MM.1S (cell line): Measurements from ENCODE around the gene NFX1.

Experiments
- DNase-seq: peaks from one replicate; pipeline ENCODE4 v3.0.0-alpha.2; 2015
- H2AFZ ChIP-seq: fragments of 300-600 bp; sonication (generic); 2 replicates; pipeline ENCODE4 v1.6.0; 2016; ENCODE audit warnings: antibody characterized with exemption, low read length
- H3F3A ChIP-seq: fragments of 300-600 bp; sonication (generic); 2 replicates; pipeline ENCODE4 v1.6.1; 2016; ENCODE audit warnings: mild to moderate bottlenecking, antibody characterized with exemption, low read length, moderate library complexity, mixed read lengths; ENCODE audit not compliant: insufficient read depth
- H3K27ac ChIP-seq: fragments of 300-600 bp; sonication (generic); 2 replicates; pipeline ENCODE4 v1.5.1; 2016; ENCODE audit warnings: mild to moderate bottlenecking, low read length
- H3K27me3 ChIP-seq: fragments of 300-600 bp; sonication (generic); replicated peaks from 2 replicates; pipeline ENCODE4 v1.6.0; 2016; ENCODE audit warnings: low read length; ENCODE audit not compliant: insufficient read depth
- H3K36me3 ChIP-seq: fragments of 300-600 bp; sonication (generic); replicated peaks from 2 replicates; pipeline ENCODE4 v1.6.1; 2016; ENCODE audit warnings: mild to moderate bottlenecking, low read length, mixed read lengths; ENCODE audit not compliant: insufficient read depth
- H3K4me1 ChIP-seq: fragments of 300-600 bp; sonication (generic); 2 replicates; pipeline ENCODE4 v1.6.1; 2016; ENCODE audit warnings: low read length, mixed read lengths
- H3K4me2 ChIP-seq: fragments of 300-600 bp; sonication (generic); 2 replicates; pipeline ENCODE4 v1.6.0; 2016; ENCODE audit warnings: low read depth, low read length
- H3K4me3 ChIP-seq: fragments of 300-600 bp; sonication (generic); 2 replicates; pipeline ENCODE4 v1.5.1; 2016; ENCODE audit warnings: low read length, mixed read lengths
- H3K79me2 ChIP-seq: fragments of 300-600 bp; sonication (generic); 2 replicates; pipeline ENCODE4 v1.6.1; 2016; ENCODE audit warnings: mixed run types, low read length, mixed read lengths
- H3K9ac ChIP-seq: fragments of 300-600 bp; sonication (generic); 2 replicates; pipeline ENCODE4 v1.6.1; 2016; ENCODE audit warnings: low read length, mixed read lengths
- H3K9me2 ChIP-seq: fragments of 300-600 bp; sonication (generic); replicated peaks from 2 replicates; pipeline ENCODE4 v1.6.1; 2016; ENCODE audit warnings: mild to moderate bottlenecking, low read length, mixed read lengths; ENCODE audit not compliant: insufficient read depth
- H3K9me3 ChIP-seq: fragments of 300-600 bp; sonication (generic); replicated peaks from 2 replicates; pipeline ENCODE4 v1.6.1; 2016; ENCODE audit warnings: mild to moderate bottlenecking, low read length, mixed read lengths; ENCODE audit not compliant: insufficient read depth
- H4K20me1 ChIP-seq: fragments of 300-600 bp; sonication (generic); 2 replicates; pipeline ENCODE4 v1.6.1; 2016; ENCODE audit warnings: mild to moderate bottlenecking, low read length, moderate library complexity, mixed read lengths; ENCODE audit not compliant: insufficient read depth
- EZH2 ChIP-seq: fragments of 300-600 bp; sonication (generic); optimal IDR thresholded peaks from 2 replicates; pipeline ENCODE3; 2017; ENCODE audit warnings: low read depth, mild to moderate bottlenecking, antibody characterized with exemption, low read length, mixed read lengths
- EZH2phosphoT487 ChIP-seq: fragments of 300-600 bp; sonication (generic); IDR thresholded peaks from 2 replicates; pipeline ENCODE4 v1.6.1; 2018; ENCODE audit warnings: antibody characterized with exemption, low read length
- TF ChIP-seq, protein P1 (sequence below): fragments of 300-600 bp; sonication (generic); IDR thresholded peaks from 2 replicates; pipeline ENCODE4 v1.5.1; 2016; ENCODE audit warnings: antibody characterized with exemption, low read length, mixed read lengths

The NFX1 gene

DNA sequence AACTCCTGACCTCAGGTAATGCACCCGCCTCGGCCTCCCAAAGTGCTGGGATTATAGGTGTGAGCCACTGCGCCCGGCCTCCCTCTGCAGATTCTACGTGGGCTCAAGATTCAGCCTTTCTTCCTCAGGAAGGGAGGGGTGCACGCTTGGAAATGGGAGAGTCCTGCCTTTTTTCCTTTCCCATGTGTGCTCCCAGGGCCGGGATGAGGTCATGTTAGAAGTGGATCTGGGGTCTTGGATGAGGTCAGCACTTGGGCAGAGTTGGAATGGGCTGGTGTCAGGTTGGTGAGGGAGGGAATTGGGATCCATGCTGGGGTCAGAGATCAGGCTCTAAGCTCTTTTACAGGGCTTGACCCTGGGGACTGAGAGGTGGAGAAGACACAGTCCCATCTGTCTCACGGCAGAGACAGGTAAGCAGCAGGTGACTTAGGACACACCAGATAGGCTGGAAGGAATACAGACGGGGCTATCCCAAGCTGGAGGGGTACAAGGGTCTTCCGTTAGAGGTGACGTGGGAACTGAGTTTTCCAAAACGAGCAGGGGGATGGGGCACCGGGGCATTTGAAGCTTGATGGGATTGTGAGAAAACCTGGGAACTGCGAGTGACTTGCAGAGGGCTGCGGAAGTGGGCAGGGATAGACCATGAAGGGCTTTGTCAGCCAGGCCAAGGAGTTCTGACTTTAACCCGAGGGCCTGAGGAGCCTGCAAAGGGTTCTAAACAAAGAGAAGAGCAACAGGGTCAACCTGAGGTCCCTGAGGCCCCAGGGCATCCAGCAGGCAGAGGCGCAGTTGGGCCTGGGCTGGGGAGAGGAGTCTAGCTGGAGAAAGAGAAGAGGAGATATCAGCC, 113.8 kb downstream of the NFX1 start:
- H3K27ac ChIP-seq, result no peak overlapping the region
- H2AFZ ChIP-seq, result no peak overlapping the region
- no peaks in the 10 kb centered on the region for H3K27me3 ChIP-seq
- H3K4me2 ChIP-seq, result no peak overlapping the region
- no peak overlapping the region for H3K4me3 ChIP-seq
- H4K20me1 ChIP-seq, result no peaks in the 10 kb centered on the region
- TF ChIP-seq, protein P1, sequence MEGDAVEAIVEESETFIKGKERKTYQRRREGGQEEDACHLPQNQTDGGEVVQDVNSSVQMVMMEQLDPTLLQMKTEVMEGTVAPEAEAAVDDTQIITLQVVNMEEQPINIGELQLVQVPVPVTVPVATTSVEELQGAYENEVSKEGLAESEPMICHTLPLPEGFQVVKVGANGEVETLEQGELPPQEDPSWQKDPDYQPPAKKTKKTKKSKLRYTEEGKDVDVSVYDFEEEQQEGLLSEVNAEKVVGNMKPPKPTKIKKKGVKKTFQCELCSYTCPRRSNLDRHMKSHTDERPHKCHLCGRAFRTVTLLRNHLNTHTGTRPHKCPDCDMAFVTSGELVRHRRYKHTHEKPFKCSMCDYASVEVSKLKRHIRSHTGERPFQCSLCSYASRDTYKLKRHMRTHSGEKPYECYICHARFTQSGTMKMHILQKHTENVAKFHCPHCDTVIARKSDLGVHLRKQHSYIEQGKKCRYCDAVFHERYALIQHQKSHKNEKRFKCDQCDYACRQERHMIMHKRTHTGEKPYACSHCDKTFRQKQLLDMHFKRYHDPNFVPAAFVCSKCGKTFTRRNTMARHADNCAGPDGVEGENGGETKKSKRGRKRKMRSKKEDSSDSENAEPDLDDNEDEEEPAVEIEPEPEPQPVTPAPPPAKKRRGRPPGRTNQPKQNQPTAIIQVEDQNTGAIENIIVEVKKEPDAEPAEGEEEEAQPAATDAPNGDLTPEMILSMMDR, result no peak
- TF ChIP-seq EZH2 (no peak), EZH2phosphoT487 (no peak)
- DNase-seq, result no peak
- no peak overlapping the region for H3K9ac ChIP-seq
- H3F3A ChIP-seq, result no peaks in the 10 kb centered on the region
- no peaks in the 10 kb centered on the region for H3K36me3 ChIP-seq
- no peaks in the 10 kb centered on the region for H3K4me1 ChIP-seq
- H3K9me3 ChIP-seq, result no peaks in the 10 kb centered on the region
- no peaks in the 10 kb centered on the region for H3K79me2 ChIP-seq
- H3K9me2 ChIP-seq, result no peaks in the 10 kb centered on the region

DNA sequence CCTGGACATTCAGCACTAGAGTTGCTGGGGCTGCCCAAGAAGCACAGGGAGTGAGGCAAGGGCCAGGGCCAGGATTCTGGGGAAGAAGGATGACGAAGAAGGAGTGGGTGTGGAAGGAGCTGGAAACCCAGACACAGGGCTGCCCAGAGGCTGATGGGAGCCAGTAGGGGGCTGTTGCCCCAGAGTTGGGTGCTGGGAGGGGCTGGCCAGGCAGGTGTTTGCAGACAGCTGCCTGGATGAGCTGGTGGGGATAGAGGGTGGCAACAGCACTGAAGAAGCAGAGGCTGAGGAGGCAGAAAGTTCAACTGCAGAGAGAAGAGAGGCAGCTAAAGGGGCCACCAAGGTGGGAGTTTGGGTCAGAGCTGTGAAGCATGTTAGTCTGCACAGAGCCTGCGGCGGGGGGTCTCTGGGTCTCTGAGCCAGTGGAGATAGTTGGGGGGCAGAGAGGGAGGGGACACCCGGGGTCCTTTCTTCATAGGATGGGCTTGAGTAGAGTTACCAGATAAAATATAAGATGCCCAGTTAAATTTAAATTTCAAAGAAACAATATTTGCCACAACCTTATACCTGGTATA, 114.6 kb downstream of the NFX1 start:
- H3K79me2 ChIP-seq, result no peaks in the 10 kb centered on the region
- H3K9me3 ChIP-seq, result no peaks in the 10 kb centered on the region
- no peak overlapping the region for H2AFZ ChIP-seq
- no peaks in the 10 kb centered on the region for H3F3A ChIP-seq
- no peak overlapping the region for H3K4me2 ChIP-seq
- no peak for TF ChIP-seq EZH2phosphoT487
- no peak for TF ChIP-seq EZH2
- TF ChIP-seq, protein P1, result no peak
- no peaks in the 10 kb centered on the region for H3K36me3 ChIP-seq
- H3K27me3 ChIP-seq, result no peaks in the 10 kb centered on the region
- H3K9ac ChIP-seq, result no peak overlapping the region
- no peaks in the 10 kb centered on the region for H4K20me1 ChIP-seq
- no peak overlapping the region for H3K27ac ChIP-seq
- H3K4me3 ChIP-seq, result no peak overlapping the region
- H3K4me1 ChIP-seq, result no peaks in the 10 kb centered on the region
- no peak for DNase-seq
- no peaks in the 10 kb centered on the region for H3K9me2 ChIP-seq

DNA sequence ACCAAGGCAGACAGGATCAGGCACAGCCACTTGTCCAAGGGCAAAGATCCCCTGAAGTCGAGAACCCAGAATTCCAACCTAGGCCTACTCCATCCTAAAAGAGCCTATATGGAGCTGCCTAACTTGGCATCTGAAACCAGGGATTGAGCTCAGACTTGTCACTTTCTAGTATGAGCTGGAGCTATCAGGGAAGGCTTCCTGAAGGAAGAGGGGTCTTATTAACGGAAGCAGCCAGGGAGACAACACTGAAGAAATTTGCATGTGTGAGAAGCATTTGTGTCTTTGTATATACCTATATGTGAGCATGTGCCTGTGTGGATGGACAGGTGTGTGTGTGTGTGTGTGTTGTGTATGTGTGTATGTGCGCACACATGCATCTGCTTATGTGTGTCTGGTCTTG, 116.7 kb downstream of the NFX1 start:
- H3F3A ChIP-seq, result no peaks in the 10 kb centered on the region
- H3K4me1 ChIP-seq, result no peaks in the 10 kb centered on the region
- no peaks in the 10 kb centered on the region for H3K27me3 ChIP-seq
- H2AFZ ChIP-seq, result no peak overlapping the region
- no peak overlapping the region for H3K27ac ChIP-seq
- no peak overlapping the region for H3K9ac ChIP-seq
- H4K20me1 ChIP-seq, result no peaks in the 10 kb centered on the region
- no peaks in the 10 kb centered on the region for H3K36me3 ChIP-seq
- TF ChIP-seq EZH2phosphoT487 (no peak), EZH2 (no peak)
- TF ChIP-seq, protein P1, result no peak
- H3K4me2 ChIP-seq, result no peak overlapping the region
- no peaks in the 10 kb centered on the region for H3K79me2 ChIP-seq
- H3K9me3 ChIP-seq, result no peaks in the 10 kb centered on the region
- DNase-seq, result no peak
- H3K9me2 ChIP-seq, result no peaks in the 10 kb centered on the region
- H3K4me3 ChIP-seq, result no peak overlapping the region
